22Rv1 (cell line): ENCODE measurements around the gene FHL2.

ENCODE experiments used
- ZFX ChIP-seq: fragments of 450-650 bp; IDR thresholded peaks from 2 replicates; pipeline ENCODE4 v1.6.1; 2017; ENCODE audit warnings: antibody characterized with exemption, borderline replicate concordance
- TF ChIP-seq, protein P1 (sequence below): fragments of 450-650 bp; IDR thresholded peaks from 2 replicates; pipeline ENCODE4 v1.5.1; 2017; ENCODE audit warnings: mild to moderate bottlenecking

- TF ChIP-seq, protein P1, sequence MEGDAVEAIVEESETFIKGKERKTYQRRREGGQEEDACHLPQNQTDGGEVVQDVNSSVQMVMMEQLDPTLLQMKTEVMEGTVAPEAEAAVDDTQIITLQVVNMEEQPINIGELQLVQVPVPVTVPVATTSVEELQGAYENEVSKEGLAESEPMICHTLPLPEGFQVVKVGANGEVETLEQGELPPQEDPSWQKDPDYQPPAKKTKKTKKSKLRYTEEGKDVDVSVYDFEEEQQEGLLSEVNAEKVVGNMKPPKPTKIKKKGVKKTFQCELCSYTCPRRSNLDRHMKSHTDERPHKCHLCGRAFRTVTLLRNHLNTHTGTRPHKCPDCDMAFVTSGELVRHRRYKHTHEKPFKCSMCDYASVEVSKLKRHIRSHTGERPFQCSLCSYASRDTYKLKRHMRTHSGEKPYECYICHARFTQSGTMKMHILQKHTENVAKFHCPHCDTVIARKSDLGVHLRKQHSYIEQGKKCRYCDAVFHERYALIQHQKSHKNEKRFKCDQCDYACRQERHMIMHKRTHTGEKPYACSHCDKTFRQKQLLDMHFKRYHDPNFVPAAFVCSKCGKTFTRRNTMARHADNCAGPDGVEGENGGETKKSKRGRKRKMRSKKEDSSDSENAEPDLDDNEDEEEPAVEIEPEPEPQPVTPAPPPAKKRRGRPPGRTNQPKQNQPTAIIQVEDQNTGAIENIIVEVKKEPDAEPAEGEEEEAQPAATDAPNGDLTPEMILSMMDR, result no peak
- no peak for TF ChIP-seq ZFX
These were observed 69.7 kb downstream of the FHL2 start for GRCh38 chr2:105329197-105329554.
